Measurements from ENCODE around the gene VSIG10L. TPM values are rescaled to one million over a fixed set of nuclear protein-coding genes. Genes with fewer than 3 reads are reported as not detected.

The VSIG10L gene
- total and polyA plus RNA-seq, 2 donors from 2014 or later = 1.8 to 2.2 TPM

DNA sequence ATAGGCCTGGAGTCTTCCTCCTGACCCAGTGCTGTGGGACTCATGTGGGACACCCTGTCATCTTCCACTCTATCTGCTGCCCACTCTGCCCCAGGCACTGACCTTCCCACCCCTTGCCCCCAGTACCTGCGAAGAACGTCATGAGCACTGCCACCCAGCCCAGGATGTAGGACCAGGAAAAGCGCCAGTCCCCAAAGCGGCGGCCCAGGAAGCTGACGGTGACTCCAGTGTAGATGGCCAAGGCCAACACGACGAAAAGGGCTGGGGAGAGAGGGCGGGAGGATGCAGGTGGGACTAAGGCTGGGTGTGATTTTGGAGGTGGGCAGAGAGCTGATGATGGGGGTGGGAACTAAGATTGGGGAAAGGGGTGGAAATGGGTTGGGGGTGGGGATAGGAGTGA, 38.4 kb upstream of the VSIG10L start:
- TF ChIP-seq, protein P1, sequence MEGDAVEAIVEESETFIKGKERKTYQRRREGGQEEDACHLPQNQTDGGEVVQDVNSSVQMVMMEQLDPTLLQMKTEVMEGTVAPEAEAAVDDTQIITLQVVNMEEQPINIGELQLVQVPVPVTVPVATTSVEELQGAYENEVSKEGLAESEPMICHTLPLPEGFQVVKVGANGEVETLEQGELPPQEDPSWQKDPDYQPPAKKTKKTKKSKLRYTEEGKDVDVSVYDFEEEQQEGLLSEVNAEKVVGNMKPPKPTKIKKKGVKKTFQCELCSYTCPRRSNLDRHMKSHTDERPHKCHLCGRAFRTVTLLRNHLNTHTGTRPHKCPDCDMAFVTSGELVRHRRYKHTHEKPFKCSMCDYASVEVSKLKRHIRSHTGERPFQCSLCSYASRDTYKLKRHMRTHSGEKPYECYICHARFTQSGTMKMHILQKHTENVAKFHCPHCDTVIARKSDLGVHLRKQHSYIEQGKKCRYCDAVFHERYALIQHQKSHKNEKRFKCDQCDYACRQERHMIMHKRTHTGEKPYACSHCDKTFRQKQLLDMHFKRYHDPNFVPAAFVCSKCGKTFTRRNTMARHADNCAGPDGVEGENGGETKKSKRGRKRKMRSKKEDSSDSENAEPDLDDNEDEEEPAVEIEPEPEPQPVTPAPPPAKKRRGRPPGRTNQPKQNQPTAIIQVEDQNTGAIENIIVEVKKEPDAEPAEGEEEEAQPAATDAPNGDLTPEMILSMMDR (IDR thresholded peaks at IDR 0.05; ENCODE audit: borderline replicate concordance, extremely low read depth, insufficient read depth) = no peak
- H3K4me1 ChIP-seq (ENCODE audit: control insufficient read depth in 2 of 3, insufficient read depth in 2 of 3, low read depth in 1 of 3, low read length in 3 of 3) = no peaks in the 10 kb centered on the region
- H3K27ac ChIP-seq (ENCODE audit: low read depth in 2 of 2, low read length in 2 of 2) = no peak overlapping the region
- no peak overlapping the region for H3K4me3 ChIP-seq (ENCODE audit: low read length in 3 of 3)
- intact Hi-C loops (cut with DNase I) = no loop called here
- H3K9ac ChIP-seq (ENCODE audit: low read length in 3 of 3) = no peak overlapping the region
- no peaks in the 10 kb centered on the region for H3K36me3 ChIP-seq (ENCODE audit: control insufficient read depth in 2 of 3, insufficient read depth in 3 of 3, low read length in 3 of 3)
- H3K9me3 ChIP-seq (ENCODE audit: control insufficient read depth in 2 of 3, insufficient read depth in 1 of 3, low read length in 3 of 3) = no peaks in the 10 kb centered on the region
- FAIRE-seq = no peak
- H3K27me3 ChIP-seq (ENCODE audit: control insufficient read depth, insufficient read depth, low read length) = no peaks in the 10 kb centered on the region
- DNase-seq = peak in 1 of 5 donors; percentile 52

- FAIRE-seq (no peak), DNase-seq (no peak)
- intact Hi-C loops (cut with DNase I) = no loop called here
- no peaks in the 10 kb centered on the region for H3K36me3 ChIP-seq (ENCODE audit: control insufficient read depth in 2 of 3, insufficient read depth in 3 of 3, low read length in 3 of 3)
- H3K4me1 ChIP-seq (ENCODE audit: control insufficient read depth in 2 of 3, insufficient read depth in 2 of 3, low read depth in 1 of 3, low read length in 3 of 3) = no peaks in the 10 kb centered on the region
- TF ChIP-seq, protein P1 (IDR thresholded peaks at IDR 0.05; ENCODE audit: borderline replicate concordance, extremely low read depth, insufficient read depth) = no peak
- no peak overlapping the region for H3K4me3 ChIP-seq (ENCODE audit: low read length in 3 of 3)
- no peak overlapping the region for H3K27ac ChIP-seq (ENCODE audit: low read depth in 2 of 2, low read length in 2 of 2)
- H3K27me3 ChIP-seq (ENCODE audit: control insufficient read depth, insufficient read depth, low read length) = no peaks in the 10 kb centered on the region
- H3K9ac ChIP-seq (ENCODE audit: low read length in 3 of 3) = no peak overlapping the region
- no peaks in the 10 kb centered on the region for H3K9me3 ChIP-seq (ENCODE audit: control insufficient read depth in 2 of 3, insufficient read depth in 1 of 3, low read length in 3 of 3)
Measured at GRCh38 chr19:51377422-51377821, 35.5 kb upstream of the VSIG10L start.

DNA sequence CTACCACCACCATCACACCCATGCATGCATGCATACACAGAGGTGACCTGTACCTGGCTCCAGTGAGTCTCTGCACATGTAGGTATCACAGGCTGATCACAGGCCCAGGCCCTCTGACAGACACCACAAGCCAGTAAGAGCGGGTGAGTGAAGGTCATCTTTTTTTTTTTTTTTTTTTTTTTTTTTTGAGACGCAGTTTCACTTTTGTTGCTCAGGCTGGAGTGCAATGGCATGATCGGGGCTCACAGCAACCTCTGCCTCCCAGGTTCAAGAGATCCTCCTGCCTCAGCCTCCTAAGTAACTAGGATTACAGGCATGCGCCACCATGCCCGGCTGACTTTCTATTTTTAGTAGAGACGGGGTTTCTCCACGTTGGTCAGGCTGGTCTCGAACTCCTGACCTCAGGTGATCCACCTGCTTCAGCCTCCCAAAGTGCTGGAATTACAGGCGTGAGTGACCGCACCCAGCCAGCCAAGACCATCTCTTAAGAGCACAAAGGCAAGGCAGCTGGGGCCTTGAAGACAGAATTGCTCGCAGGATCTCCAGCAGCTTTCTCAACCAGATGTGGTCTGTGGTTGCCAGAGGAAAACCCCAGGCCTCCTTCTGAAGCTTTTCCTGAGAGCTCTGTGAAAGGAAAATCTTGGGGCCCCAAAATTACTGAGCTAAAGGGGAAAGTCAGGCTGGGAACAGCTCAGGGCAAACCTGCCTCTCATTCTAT, 33.7 kb upstream of the VSIG10L start:
- FAIRE-seq (no peak), DNase-seq (peak in 1 of 5 donors; percentile 32)
- Histone ChIP-seq H3K4me3 (ENCODE audit: low read length in 3 of 3) (no peak overlapping the region), H3K36me3 (ENCODE audit: control insufficient read depth in 2 of 3, insufficient read depth in 3 of 3, low read length in 3 of 3) (no peaks in the 10 kb centered on the region), H3K9me3 (ENCODE audit: control insufficient read depth in 2 of 3, insufficient read depth in 1 of 3, low read length in 3 of 3) (no peaks in the 10 kb centered on the region), H3K9ac (ENCODE audit: low read length in 3 of 3) (no peak overlapping the region), H3K4me1 (ENCODE audit: control insufficient read depth in 2 of 3, insufficient read depth in 2 of 3, low read depth in 1 of 3, low read length in 3 of 3) (no peaks in the 10 kb centered on the region), H3K27ac (ENCODE audit: low read depth in 2 of 2, low read length in 2 of 2) (no peak overlapping the region), H3K27me3 (ENCODE audit: control insufficient read depth, insufficient read depth, low read length) (no peaks in the 10 kb centered on the region)
- TF ChIP-seq, protein P1 (IDR thresholded peaks at IDR 0.05; ENCODE audit: borderline replicate concordance, extremely low read depth, insufficient read depth) = no peak
- intact Hi-C loops (cut with DNase I) = no loop called here
